AG10803 (cell line): ENCODE data around the gene LRRN2.

ENCODE experiments used
- DNase-seq: peaks from one replicate; pipeline ENCODE4 v3.0.0; 2010; ENCODE audit warnings: low read depth
- H3K4me3 ChIP-seq: 2 replicates; pipeline ENCODE4 v1.5.1; 2011; ENCODE audit warnings: mild to moderate bottlenecking, low read length, control low read depth
- CTCF ChIP-seq: conservative IDR thresholded peaks from 2 replicates; pipeline ENCODE4 v1.5.1; 2011; ENCODE audit warnings: mild to moderate bottlenecking, low read length, control low read depth, inconsistent platforms

The LRRN2 gene

DNA sequence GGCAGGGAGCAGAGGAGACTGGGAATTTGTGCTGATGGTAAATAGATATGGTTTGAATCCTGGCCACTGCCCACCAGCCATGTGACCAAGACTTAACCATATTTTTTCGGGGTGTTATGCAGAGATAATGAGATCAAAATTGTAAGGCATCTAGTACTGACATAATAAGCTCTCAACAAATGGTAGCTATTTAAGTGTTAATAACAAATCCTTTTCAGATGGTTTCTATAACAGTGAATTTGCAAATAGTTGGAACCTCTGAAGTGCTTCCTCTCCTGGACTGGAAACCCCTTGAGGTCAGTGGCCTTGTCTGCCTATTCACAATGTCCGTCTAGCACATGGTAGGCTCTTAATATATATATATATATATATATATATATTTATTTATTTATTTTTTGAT is 104.7 kb downstream of the LRRN2 start:
- TF ChIP-seq CTCF = no peak
- no peak overlapping the region for H3K4me3 ChIP-seq
- DNase-seq = no peak

DNA sequence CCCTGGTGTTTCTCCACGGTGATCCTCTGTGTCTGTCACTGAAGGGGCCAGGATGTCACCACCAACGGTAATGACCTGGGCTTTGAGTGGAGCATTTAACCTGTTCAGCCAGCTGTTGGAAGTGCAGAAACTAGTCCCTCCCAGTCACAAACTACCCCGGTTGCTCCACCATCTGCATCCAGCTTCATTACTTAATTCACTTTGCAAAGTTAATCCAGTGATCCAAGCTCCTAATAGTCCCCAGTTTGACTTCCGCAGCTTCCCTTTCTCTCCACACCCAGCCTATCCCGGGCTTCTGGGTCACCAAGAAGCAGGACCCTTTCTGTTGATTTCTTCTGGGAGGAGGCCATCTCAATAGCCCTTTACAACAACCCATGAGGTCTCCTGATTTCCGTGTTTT is 105.9 kb downstream of the LRRN2 start:
- no peak overlapping the region for H3K4me3 ChIP-seq
- no peak for DNase-seq
- TF ChIP-seq CTCF = no peak

DNA sequence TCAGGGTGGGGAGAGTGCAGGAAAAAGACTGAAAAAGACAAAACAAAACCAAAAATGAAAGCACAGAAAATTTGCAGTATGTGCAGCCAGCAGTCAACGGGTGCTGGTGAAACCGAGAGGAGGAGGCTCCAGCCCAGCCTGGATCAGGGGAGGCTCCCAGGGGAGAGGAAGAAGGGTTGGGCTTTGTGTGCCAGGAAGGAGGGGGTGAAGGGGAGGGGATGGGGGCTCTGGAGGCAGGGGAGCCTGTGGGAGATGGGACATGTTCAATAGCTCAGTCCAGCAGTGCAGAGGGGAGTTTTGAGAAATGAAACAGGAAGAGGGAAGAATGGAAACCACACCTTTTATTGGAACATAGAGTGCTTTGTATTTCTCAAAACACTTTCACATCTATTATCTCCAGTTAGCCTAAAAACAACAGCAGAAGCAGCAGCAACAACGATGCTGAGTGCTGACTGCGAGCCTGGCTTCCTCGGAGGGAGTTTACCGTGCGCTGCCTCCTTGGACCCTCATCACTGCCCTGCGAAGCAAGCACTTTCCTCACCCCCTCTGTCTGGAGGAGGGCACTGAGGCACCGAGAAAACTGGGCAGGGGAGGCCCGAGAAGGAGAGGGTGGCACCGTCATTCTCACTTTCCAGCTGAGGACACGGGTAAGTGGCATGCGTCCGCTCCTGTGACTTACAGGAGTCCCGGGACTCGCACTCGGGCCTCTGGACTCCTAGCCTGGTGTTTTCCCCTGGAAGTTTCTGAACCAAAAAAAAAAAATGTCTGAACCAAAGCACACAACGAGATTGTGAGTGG is 106.5 kb downstream of the LRRN2 start:
- peak overlapping the region; percentile 22; the same call in 1 of the 2 replicates for H3K4me3 ChIP-seq
- no peak for TF ChIP-seq CTCF
- DNase-seq = peak; percentile 9

DNA sequence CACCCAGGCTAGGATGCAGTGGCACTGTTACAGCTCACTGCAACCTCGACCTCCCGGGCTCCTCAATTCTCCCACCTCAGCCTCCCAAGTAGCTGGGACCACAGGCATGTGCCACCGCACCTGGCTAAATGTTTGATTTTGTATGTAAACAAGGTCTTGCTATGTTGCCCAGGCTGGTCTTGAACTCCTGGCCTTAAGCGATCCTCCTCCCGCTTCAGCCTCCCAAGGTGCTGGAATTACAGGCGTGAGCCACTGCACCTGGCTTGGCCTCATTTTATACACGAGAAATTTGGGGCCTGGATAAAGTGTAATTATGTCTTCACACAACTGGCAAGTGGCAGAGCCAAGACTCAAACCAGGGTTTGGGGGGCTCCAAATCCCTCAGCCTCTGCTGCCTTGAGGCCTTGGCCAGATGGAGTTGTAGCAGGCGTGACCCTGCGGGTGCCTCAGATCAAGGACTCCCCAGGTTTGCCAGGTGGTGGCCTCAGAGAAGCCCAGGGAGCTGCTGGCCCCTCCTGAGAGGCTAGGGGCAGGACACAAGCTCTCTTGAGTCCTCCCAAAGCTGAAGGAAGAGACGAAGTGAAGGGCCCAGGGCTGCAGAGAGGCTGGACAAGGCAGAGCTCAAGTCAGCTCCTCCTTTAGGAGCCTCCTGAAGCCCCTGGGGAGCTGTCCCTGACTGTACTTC is 107.6 kb downstream of the LRRN2 start:
- H3K4me3 ChIP-seq = no peak overlapping the region
- no peak for DNase-seq
- no peak for TF ChIP-seq CTCF

GRCh38 chr1:204576422-204576821 is 109.1 kb downstream of the LRRN2 start:
- DNase-seq = no peak
- TF ChIP-seq CTCF = no peak
- no peak overlapping the region for H3K4me3 ChIP-seq

DNA sequence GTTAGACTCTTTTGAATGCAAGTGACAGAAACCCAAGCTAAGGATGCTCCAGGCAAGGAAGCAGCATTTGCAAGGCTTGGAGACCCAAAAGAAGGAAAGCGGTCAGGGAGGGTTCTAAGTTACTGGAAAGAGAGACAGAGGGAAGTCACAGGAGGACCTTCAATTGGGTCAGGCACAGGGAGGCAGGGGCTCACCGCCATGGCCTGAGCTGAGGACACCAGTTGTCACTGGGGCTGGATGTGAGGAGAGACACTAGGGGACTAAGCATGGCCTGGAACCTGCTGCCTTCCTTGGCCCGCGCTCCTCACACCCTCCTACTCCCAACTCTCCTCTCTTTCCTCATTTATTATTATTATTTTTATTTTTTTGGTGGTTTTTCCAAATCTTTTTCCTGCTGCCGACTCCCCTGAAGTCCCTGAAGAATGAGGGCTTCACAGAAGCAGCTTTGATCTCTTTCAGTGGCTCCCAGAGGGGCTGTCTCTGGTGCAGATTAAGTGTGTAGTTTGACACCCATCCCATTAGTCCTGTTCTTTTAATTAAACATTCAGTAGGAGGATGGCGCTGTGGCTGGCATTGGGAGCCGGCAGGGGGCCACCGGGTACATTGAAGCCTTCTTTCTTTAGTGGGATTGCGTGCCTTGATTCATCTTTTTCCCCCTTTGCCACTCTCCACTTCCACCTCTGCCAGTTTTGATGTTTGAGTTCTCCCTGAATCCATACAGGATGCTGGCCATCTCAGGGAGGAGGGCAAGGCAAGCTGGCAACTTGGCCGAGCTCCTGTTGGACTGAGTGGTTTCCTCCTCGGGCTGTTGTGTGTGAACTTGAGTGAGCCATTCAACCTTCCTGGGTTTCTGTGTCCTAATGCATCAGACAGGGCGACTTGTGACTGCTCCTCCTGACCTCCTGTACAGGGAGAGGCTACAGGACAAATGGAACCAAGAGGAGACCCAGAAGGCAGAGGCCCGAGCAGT is 110.0 kb downstream of the LRRN2 start:
- no peak for DNase-seq

More for the DNA sequence above, 110.0 kb downstream of the LRRN2 start:
- no peak overlapping the region for H3K4me3 ChIP-seq
- no peak for TF ChIP-seq CTCF
